Neural progenitor cell (in vitro differentiated cells): ENCODE data around the gene UPK1A. TPM values are rescaled to one million over a fixed set of nuclear protein-coding genes. Genes with fewer than 3 reads are reported as not detected.
A peak's percentile ranks its signal among the peaks of the same experiment; 100 is the strongest.

Experiments used
- DNase-seq: peaks from one replicate; pipeline ENCODE4 v3.0.0-alpha.2; 2016; ENCODE audit warnings: low spot score
- H2AFZ ChIP-seq: fragments of 200-600 bp; sonication (generic); replicated peaks from 2 replicates; pipeline ENCODE4 v1.6.1; 2016; ENCODE audit warnings: antibody characterized with exemption
- H3F3A ChIP-seq: fragments of 200-600 bp; sonication (generic); 2 replicates; pipeline ENCODE4 v1.6.1; 2016; ENCODE audit warnings: antibody characterized with exemption, low read depth
- H3K27ac ChIP-seq: fragments of 200-600 bp; sonication (generic); 2 replicates; pipeline ENCODE4 v1.5.1; 2016; ENCODE audit warnings: mild to moderate bottlenecking
- H3K27me3 ChIP-seq: fragments of 200-600 bp; sonication (generic); 2 replicates; pipeline ENCODE4 v1.6.1; 2016; ENCODE audit warnings: mild to moderate bottlenecking, moderate library complexity
- H3K36me3 ChIP-seq: fragments of 200-600 bp; sonication (generic); 2 replicates; pipeline ENCODE4 v1.5.1; 2016
- H3K4me1 ChIP-seq: fragments of 200-600 bp; sonication (generic); 2 replicates; pipeline ENCODE4 v1.6.1; 2016; ENCODE audit warnings: mixed run types
- H3K4me2 ChIP-seq: fragments of 200-600 bp; sonication (generic); 2 replicates; pipeline ENCODE4 v1.6.1; 2016
- H3K4me3 ChIP-seq: fragments of 200-600 bp; sonication (generic); 2 replicates; pipeline ENCODE4 v1.5.1; 2016
- H3K79me2 ChIP-seq: fragments of 200-600 bp; sonication (generic); 2 replicates; pipeline ENCODE4 v1.6.1; 2016; ENCODE audit warnings: low read depth
- H3K9ac ChIP-seq: fragments of 200-600 bp; sonication (generic); 2 replicates; pipeline ENCODE4 v1.6.1; 2016
- H3K9me3 ChIP-seq: fragments of 200-600 bp; sonication (generic); 2 replicates; pipeline ENCODE4 v1.5.1; 2016; ENCODE audit warnings: low read depth
- H4K20me1 ChIP-seq: fragments of 200-600 bp; sonication (generic); 2 replicates; pipeline ENCODE4 v1.6.1; 2016; ENCODE audit warnings: low read depth
- H3K27ac Mint-ChIP-seq: 3 replicates; pipeline ENCODE4 v1.8.0; 2021; ENCODE audit warnings: mixed read lengths
- H3K27me3 Mint-ChIP-seq: 2 replicates; pipeline ENCODE4 v1.8.0; 2022; ENCODE audit warnings: low read depth, mild to moderate bottlenecking, inconsistent platforms, moderate library complexity, mixed read lengths; ENCODE audit not compliant: insufficient read depth
- H3K36me3 Mint-ChIP-seq: 3 replicates; pipeline ENCODE4 v1.8.0; 2021; ENCODE audit warnings: mixed read lengths
- H3K4me1 Mint-ChIP-seq: 3 replicates; pipeline ENCODE4 v1.8.0; 2021; ENCODE audit warnings: mixed read lengths
- H3K4me3 Mint-ChIP-seq: 3 replicates; pipeline ENCODE4 v1.8.0; 2021; ENCODE audit warnings: mild to moderate bottlenecking, moderate library complexity, mixed read lengths
- H3K9me3 Mint-ChIP-seq: 3 replicates; pipeline ENCODE4 v1.8.0; 2020; ENCODE audit warnings: mixed read lengths
- CTCF ChIP-seq: fragments of 200-600 bp; sonication (generic); IDR thresholded peaks from 2 replicates; pipeline ENCODE4 v1.5.1; 2017; ENCODE audit warnings: antibody characterized with exemption, mild to moderate bottlenecking
- EZH2 ChIP-seq: fragments of 200-600 bp; sonication (generic); IDR thresholded peaks from 2 replicates; pipeline ENCODE4 v1.6.1; 2017; ENCODE audit warnings: antibody characterized with exemption, mild to moderate bottlenecking, moderate library complexity
- EZH2phosphoT487 ChIP-seq: fragments of 200-600 bp; sonication (generic); IDR thresholded peaks from 2 replicates; pipeline ENCODE4 v1.6.1; 2017; ENCODE audit warnings: antibody characterized with exemption
- total RNA-seq: library from RNA; depleted of rRNA; stranded (reverse); fragments of >200 nt; gene quantifications from 2 replicates; pipeline ENCODE4 v1.2.3, GENCODE V29; 2015; ENCODE audit warnings: low replicate concordance

Gene UPK1A
- total RNA-seq, 1 donor from 2014 or later = not detected

- no peak overlapping the region for H2AFZ ChIP-seq
- H4K20me1 ChIP-seq = no peaks in the 10 kb centered on the region
- no peak overlapping the region for H3K4me3 ChIP-seq
- TF ChIP-seq EZH2phosphoT487 (no peak), CTCF (no peak), EZH2 (no peak)
- H3K79me2 ChIP-seq = no peaks in the 10 kb centered on the region
- H3K36me3 Mint-ChIP-seq = peaks cover 10% of the 10 kb centered on the region
- H3K4me1 Mint-ChIP-seq = peaks cover 4% of the 10 kb centered on the region
- no peak overlapping the region for H3K27ac Mint-ChIP-seq
- no peak overlapping the region for H3K4me2 ChIP-seq
- H3K27me3 Mint-ChIP-seq = no peaks in the 10 kb centered on the region
- no peaks in the 10 kb centered on the region for H3K9me3 Mint-ChIP-seq
- no peak overlapping the region for H3K4me3 Mint-ChIP-seq
- H3F3A ChIP-seq = peaks cover 9% of the 10 kb centered on the region
- no peaks in the 10 kb centered on the region for H3K4me1 ChIP-seq
- DNase-seq = no peak
- H3K9me3 ChIP-seq = no peaks in the 10 kb centered on the region
- no peaks in the 10 kb centered on the region for H3K27me3 ChIP-seq
- H3K9ac ChIP-seq = no peak overlapping the region
- no peak overlapping the region for H3K27ac ChIP-seq
- H3K36me3 ChIP-seq = no peaks in the 10 kb centered on the region
Observed at GRCh38 chr19:35623327-35624010, 42.8 kb upstream of the UPK1A start.

GRCh38 chr19:35628264-35628564, 38.1 kb upstream of the UPK1A start:
- Histone ChIP-seq H3K4me2 (peak overlapping the region; percentile 85), H3F3A (peaks cover 11% of the 10 kb centered on the region), H3K9me3 (no peaks in the 10 kb centered on the region), H3K79me2 (peaks cover 15% of the 10 kb centered on the region), H4K20me1 (no peaks in the 10 kb centered on the region), H3K4me1 (peaks cover 3% of the 10 kb centered on the region), H3K27ac (peak overlapping the region; percentile 22), H3K4me3 (peak overlapping the region; percentile 97), H3K27me3 (no peaks in the 10 kb centered on the region), H2AFZ (peak overlapping the region; percentile 23), H3K36me3 (no peaks in the 10 kb centered on the region), H3K9ac (peak overlapping the region; percentile 44)
- H3K36me3 Mint-ChIP-seq = peaks cover 9% of the 10 kb centered on the region
- peaks cover 11% of the 10 kb centered on the region for H3K4me1 Mint-ChIP-seq
- H3K4me3 Mint-ChIP-seq = peak overlapping the region; percentile 97
- peaks cover 6% of the 10 kb centered on the region for H3K27me3 Mint-ChIP-seq
- DNase-seq = no peak
- H3K27ac Mint-ChIP-seq = peak overlapping the region; percentile 95
- H3K9me3 Mint-ChIP-seq = no peaks in the 10 kb centered on the region
- no peak for TF ChIP-seq EZH2

- Mint-ChIP-seq H3K4me3 (peak within 1 kb of the TSS; percentile 97), H3K4me1 (peaks cover 11% of the 10 kb centered on the region), H3K9me3 (no peaks in the 10 kb centered on the region), H3K36me3 (peaks cover 9% of the 10 kb centered on the region), H3K27ac (peak within 1 kb of the TSS; percentile 95), H3K27me3 (peaks cover 6% of the 10 kb centered on the region)
- Histone ChIP-seq H3K36me3 (no peaks in the 10 kb centered on the region), H2AFZ (peak within 1 kb of the TSS; percentile 55), H3F3A (peaks cover 11% of the 10 kb centered on the region), H3K4me3 (peak within 1 kb of the TSS; percentile 97), H3K4me1 (peaks cover 3% of the 10 kb centered on the region), H4K20me1 (no peaks in the 10 kb centered on the region), H3K27ac (peak within 1 kb of the TSS; percentile 22), H3K79me2 (peaks cover 15% of the 10 kb centered on the region), H3K9ac (peak within 1 kb of the TSS; percentile 95), H3K27me3 (no peaks in the 10 kb centered on the region), H3K4me2 (peak within 1 kb of the TSS; percentile 100), H3K9me3 (no peaks in the 10 kb centered on the region)
- DNase-seq = peak; percentile 99
- TF ChIP-seq EZH2phosphoT487 (no peak), EZH2 (no peak), CTCF (no peak)
Observed at GRCh38 chr19:35628565-35629331, 37.6 kb upstream of the UPK1A start, which contains the start of gene RBM42. Gene RBM42, plus strand, starts transcription at chr19:35629036. Its CDS starts 118 bp downstream, at chr19:35629154.

- H3K4me3 ChIP-seq = peak overlapping the region; percentile 97
Observed at GRCh38 chr19:35629332-35629633, 37.0 kb upstream of the UPK1A start.

More at GRCh38 chr19:35629332-35629633, 37.0 kb upstream of the UPK1A start:
- no peak for DNase-seq
- H3K36me3 Mint-ChIP-seq = peaks cover 9% of the 10 kb centered on the region
- Histone ChIP-seq H3K9ac (peak overlapping the region; percentile 95), H3F3A (peaks cover 11% of the 10 kb centered on the region), H3K36me3 (no peaks in the 10 kb centered on the region), H3K79me2 (peaks cover 15% of the 10 kb centered on the region), H3K9me3 (no peaks in the 10 kb centered on the region), H2AFZ (peak overlapping the region; percentile 55), H3K4me1 (peaks cover 3% of the 10 kb centered on the region), H3K27ac (no peak overlapping the region), H3K4me2 (peak overlapping the region; percentile 100), H4K20me1 (no peaks in the 10 kb centered on the region), H3K27me3 (no peaks in the 10 kb centered on the region)
- no peaks in the 10 kb centered on the region for H3K9me3 Mint-ChIP-seq
- H3K4me1 Mint-ChIP-seq = peaks cover 11% of the 10 kb centered on the region
- H3K27me3 Mint-ChIP-seq = peaks cover 6% of the 10 kb centered on the region
- TF ChIP-seq CTCF (no peak), EZH2phosphoT487 (no peak), EZH2 (no peak)
- H3K27ac Mint-ChIP-seq = no peak overlapping the region
- H3K4me3 Mint-ChIP-seq = peak overlapping the region; percentile 97
